Glutamatergic neuron (in vitro differentiated cells): ENCODE measurements around the gene SULT2B1. TPM values are rescaled to one million over a fixed set of nuclear protein-coding genes. Genes with fewer than 3 reads are reported as not detected.
"Not testable (repeated sequence)": the region's sequence is repeated elsewhere in the genome, so short reads cannot be mapped to it uniquely, and the experiment has no call there.

Experiments
- DNase-seq: peaks from one replicate; pipeline ENCODE4 v3.0.0; 2022
- H3K27ac Mint-ChIP-seq: one replicate; pipeline ENCODE4 v1.8.0; 2020; ENCODE audit warnings: mild to moderate bottlenecking, mixed read lengths, inconsistent platforms; ENCODE audit not compliant: unreplicated experiment
- H3K27me3 Mint-ChIP-seq: one replicate; pipeline ENCODE4 v1.8.0; 2020; ENCODE audit warnings: mild to moderate bottlenecking, moderate library complexity, mixed read lengths, inconsistent platforms; ENCODE audit not compliant: unreplicated experiment
- H3K36me3 Mint-ChIP-seq: one replicate; pipeline ENCODE4 v1.8.0; 2020; ENCODE audit warnings: mild to moderate bottlenecking, mixed read lengths, inconsistent platforms; ENCODE audit not compliant: unreplicated experiment
- H3K4me1 Mint-ChIP-seq: one replicate; pipeline ENCODE4 v1.8.0; 2020; ENCODE audit warnings: mild to moderate bottlenecking, low read depth, mixed read lengths, inconsistent platforms; ENCODE audit not compliant: unreplicated experiment
- H3K4me3 Mint-ChIP-seq: one replicate; pipeline ENCODE4 v1.8.0; 2020; ENCODE audit warnings: mild to moderate bottlenecking, mixed read lengths, inconsistent platforms; ENCODE audit not compliant: unreplicated experiment
- H3K9me3 Mint-ChIP-seq: one replicate; pipeline ENCODE4 v1.8.0; 2020; ENCODE audit warnings: mild to moderate bottlenecking, moderate library complexity, mixed read lengths, inconsistent platforms; ENCODE audit not compliant: unreplicated experiment
- total RNA-seq: library from RNA; stranded (reverse); fragmentation: NEBNext Ultra II Directional; extraction: Animal tissue kit (Norgen Biotek cat#: 25700); gene quantifications from one replicate; pipeline ENCODE4 v1.2.1, GENCODE V29; 2021; ENCODE audit not compliant: unreplicated experiment
- TF ChIP-seq, protein P1 (sequence below): fragments of 200-600 bp; sonication (generic); IDR thresholded peaks from one replicate; pipeline ENCODE4 v1.5.0; 2021; ENCODE audit not compliant: partially characterized antibody, unreplicated experiment

The SULT2B1 gene
- total RNA-seq, 1 donor from 2014 or later, result not detected

DNA sequence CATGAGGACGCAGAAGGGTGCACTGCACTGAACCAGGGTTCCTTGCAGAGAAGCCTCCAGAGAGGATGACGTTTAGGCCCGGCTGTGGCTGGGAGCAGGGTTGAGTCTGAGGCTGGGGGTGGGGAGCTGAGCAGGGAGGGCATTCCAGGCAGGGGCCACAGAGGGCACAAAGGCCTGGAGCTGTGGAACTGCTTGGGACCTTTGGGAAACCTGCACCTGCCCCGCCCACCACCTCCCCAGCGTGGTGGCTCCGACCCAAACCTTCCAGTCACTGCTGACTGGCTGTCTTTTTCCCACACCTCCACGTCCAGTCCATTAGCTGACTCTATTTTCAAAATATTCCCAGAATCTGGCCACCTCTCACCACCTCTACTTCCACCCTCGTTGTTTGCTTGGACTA is 35.4 kb upstream of the SULT2B1 start:
- Mint-ChIP-seq H3K27me3 (peaks cover 4% of the 10 kb centered on the region), H3K27ac (no peak overlapping the region)
- DNase-seq, result no peak

DNA sequence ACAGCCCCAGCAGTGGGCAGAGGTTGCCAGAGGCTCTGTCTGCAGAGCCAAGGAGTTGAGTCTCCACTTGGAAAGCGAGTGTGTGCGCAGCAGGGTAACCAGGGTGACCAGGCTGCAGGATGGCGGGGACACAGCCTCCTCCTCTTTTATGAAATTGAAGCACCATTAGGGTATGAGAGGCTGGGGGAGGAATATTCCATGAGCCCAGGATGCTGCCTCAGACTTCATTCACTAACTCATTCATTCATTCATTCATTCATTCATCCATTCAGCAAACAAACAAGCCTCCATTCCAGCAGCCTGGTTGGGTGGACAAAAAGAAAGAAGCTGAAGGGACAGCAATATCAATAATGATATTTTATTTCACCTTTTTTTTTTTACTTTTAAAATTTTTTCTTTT is 33.8 kb upstream of the SULT2B1 start:
- peaks cover 5% of the 10 kb centered on the region for H3K9me3 Mint-ChIP-seq
- no peak for DNase-seq
- no peaks in the 10 kb centered on the region for H3K36me3 Mint-ChIP-seq
- no peak overlapping the region for H3K4me3 Mint-ChIP-seq
- no peak overlapping the region for H3K27ac Mint-ChIP-seq
- peaks cover 4% of the 10 kb centered on the region for H3K27me3 Mint-ChIP-seq
- H3K4me1 Mint-ChIP-seq, result no peaks in the 10 kb centered on the region
- TF ChIP-seq, protein P1, sequence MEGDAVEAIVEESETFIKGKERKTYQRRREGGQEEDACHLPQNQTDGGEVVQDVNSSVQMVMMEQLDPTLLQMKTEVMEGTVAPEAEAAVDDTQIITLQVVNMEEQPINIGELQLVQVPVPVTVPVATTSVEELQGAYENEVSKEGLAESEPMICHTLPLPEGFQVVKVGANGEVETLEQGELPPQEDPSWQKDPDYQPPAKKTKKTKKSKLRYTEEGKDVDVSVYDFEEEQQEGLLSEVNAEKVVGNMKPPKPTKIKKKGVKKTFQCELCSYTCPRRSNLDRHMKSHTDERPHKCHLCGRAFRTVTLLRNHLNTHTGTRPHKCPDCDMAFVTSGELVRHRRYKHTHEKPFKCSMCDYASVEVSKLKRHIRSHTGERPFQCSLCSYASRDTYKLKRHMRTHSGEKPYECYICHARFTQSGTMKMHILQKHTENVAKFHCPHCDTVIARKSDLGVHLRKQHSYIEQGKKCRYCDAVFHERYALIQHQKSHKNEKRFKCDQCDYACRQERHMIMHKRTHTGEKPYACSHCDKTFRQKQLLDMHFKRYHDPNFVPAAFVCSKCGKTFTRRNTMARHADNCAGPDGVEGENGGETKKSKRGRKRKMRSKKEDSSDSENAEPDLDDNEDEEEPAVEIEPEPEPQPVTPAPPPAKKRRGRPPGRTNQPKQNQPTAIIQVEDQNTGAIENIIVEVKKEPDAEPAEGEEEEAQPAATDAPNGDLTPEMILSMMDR, result no peak

More for the DNA sequence above, 35.4 kb upstream of the SULT2B1 start:
- H3K9me3 Mint-ChIP-seq, result peaks cover 5% of the 10 kb centered on the region
- no peaks in the 10 kb centered on the region for H3K4me1 Mint-ChIP-seq
- TF ChIP-seq, protein P1, result no peak
- no peaks in the 10 kb centered on the region for H3K36me3 Mint-ChIP-seq
- no peak overlapping the region for H3K4me3 Mint-ChIP-seq

DNA sequence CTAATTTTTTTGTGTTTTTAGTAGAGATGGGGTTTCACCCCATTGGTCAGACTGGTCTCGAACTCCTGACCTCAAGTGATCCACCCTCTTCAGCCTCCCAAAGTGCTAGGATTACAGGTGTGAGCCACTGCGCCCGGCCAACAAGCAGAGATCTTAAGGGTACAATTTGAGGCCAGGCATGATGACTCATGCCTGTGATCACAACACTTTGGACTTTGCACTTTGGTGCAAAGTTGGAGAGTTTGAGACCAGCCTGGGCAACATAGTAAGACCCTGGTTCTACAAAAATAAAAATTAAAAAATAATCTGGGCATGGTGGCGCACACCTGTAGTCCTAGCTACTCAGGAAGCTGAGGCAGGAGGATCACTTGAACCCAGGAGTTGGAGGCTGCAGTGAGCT is 32.5 kb upstream of the SULT2B1 start:
- not testable (repeated sequence) for H3K4me3 Mint-ChIP-seq, H3K27me3 Mint-ChIP-seq, H3K9me3 Mint-ChIP-seq, H3K27ac Mint-ChIP-seq, H3K4me1 Mint-ChIP-seq, DNase-seq, H3K36me3 Mint-ChIP-seq

DNA sequence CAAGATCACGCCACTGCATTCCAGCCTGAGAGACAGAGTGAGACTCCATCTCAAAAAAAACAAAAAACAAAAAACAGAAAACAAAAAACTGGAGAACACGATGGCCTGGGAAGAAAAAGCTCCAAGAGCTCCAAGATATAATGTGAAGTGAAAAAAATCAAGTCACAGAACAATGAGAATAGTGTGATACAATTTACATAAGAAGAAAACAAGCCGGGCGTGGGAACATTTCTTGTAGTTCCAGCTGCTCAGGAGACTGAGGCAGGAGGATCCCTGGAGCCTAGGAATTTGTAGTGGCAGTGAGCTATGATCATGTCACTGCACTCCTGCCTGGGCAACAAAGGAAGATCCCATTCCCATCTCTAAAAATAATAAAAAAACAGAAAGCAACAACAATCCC is 31.8 kb upstream of the SULT2B1 start:
- Mint-ChIP-seq H3K36me3 (peaks cover 5% of the 10 kb centered on the region), H3K27ac (no peak overlapping the region), H3K9me3 (peaks cover 2% of the 10 kb centered on the region), H3K27me3 (peaks cover 4% of the 10 kb centered on the region), H3K4me1 (no peaks in the 10 kb centered on the region), H3K4me3 (no peak overlapping the region)
- DNase-seq, result no peak
- TF ChIP-seq, protein P1, result no peak

DNA sequence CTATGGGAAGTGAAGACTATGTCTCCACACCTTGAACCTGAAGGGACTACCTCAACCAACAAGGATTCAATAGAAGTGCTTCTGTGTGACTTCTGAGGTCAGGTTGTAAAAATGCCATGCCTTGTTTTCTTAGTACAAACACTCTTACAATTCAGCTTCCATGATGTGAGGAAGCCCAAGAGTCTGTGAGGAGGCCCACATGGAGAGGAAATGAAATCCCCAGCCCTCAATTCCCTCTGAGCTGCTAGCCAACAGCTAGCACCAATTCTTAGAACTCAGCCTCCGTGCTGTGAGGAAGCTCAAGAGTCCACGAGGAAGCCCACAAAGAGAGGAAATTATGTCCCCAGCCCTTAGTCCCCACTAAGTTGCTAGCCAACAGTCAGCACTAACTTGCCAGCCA is 27.8 kb upstream of the SULT2B1 start:
- TF ChIP-seq, protein P1, result no peak
- Mint-ChIP-seq H3K27ac (no peak overlapping the region), H3K9me3 (peaks cover 4% of the 10 kb centered on the region), H3K27me3 (peaks cover 3% of the 10 kb centered on the region), H3K4me3 (no peak overlapping the region), H3K4me1 (no peaks in the 10 kb centered on the region), H3K36me3 (peaks cover 7% of the 10 kb centered on the region)
- no peak for DNase-seq

DNA sequence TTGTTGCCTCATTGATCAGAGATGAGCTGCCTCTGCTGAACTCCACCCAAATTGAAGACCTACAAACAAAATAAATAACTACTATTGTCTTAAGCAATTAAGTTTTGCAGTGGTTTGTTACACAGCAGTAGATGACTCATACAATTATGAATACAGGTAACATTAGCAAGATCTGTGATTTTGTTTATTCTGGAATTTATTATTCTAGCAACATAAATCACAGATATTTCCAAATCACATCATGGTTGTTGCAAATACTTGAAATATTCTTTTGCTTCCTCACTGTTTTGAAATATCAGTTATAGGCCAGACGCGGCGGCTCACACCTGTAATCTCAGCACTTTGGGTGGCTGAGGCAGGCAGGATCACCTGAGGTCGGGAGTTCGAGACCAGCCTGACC is 27.2 kb upstream of the SULT2B1 start:
- H3K27me3 Mint-ChIP-seq, result peaks cover 3% of the 10 kb centered on the region
- H3K36me3 Mint-ChIP-seq, result peaks cover 8% of the 10 kb centered on the region
- TF ChIP-seq, protein P1, result no peak
- H3K9me3 Mint-ChIP-seq, result peaks cover 4% of the 10 kb centered on the region
- no peak overlapping the region for H3K4me3 Mint-ChIP-seq
- DNase-seq, result no peak
- H3K4me1 Mint-ChIP-seq, result no peaks in the 10 kb centered on the region
- H3K27ac Mint-ChIP-seq, result no peak overlapping the region
